GM19324 (cell line): ENCODE measurements around the gene DRAP1.
"Not testable (repeated sequence)": the region's sequence is repeated elsewhere in the genome, so short reads cannot be mapped to it uniquely, and the experiment has no call there.

Source experiments
- ATAC-seq: cut with Tn5 transposase; IDR thresholded peaks from one replicate; pipeline ENCODE4 v1.9.1; 2021; ENCODE audit warnings: mild to moderate bottlenecking, moderate library complexity; ENCODE audit not compliant: unreplicated experiment, low FRiP score

The DRAP1 gene

DNA sequence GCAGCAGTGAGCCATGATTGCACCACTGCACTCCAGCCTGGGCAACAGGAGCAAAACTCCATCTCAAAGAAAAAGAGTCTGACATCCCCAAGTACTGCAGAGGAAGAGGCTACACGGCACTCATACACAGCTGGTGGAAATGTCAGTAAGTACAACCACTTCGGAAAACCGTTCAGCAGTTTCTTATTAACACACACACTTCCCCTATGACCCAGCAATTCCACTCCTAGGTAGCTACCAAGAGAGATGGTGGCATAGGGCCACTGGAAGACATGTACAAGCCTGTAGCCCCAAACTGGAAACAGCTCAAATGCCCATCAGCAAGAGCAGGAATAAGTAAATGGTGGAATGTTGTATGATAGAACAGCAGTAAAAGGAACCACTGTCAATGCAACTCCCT, 3.3 kb downstream of the DRAP1 start:
- no peak for ATAC-seq

DNA sequence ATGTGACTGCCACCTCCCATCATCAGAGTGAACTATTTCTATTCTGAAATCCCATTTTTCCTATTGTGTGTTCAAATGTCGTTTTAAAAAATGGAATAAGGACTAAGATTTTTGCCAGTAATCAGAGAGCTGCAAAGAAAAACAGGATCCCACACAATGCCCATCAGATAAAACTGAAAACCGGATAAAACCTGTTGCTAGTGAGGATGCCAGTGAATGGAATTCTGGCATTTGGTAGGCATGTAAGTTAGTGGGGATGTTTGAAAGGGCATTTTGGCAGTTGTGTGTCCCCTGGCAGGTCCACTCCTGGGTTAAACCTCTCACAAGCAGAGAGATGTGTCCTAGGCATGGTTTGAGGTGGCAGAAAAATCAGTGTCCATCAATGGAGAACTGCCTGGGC, 6.2 kb downstream of the DRAP1 start:
- no peak for ATAC-seq

DNA sequence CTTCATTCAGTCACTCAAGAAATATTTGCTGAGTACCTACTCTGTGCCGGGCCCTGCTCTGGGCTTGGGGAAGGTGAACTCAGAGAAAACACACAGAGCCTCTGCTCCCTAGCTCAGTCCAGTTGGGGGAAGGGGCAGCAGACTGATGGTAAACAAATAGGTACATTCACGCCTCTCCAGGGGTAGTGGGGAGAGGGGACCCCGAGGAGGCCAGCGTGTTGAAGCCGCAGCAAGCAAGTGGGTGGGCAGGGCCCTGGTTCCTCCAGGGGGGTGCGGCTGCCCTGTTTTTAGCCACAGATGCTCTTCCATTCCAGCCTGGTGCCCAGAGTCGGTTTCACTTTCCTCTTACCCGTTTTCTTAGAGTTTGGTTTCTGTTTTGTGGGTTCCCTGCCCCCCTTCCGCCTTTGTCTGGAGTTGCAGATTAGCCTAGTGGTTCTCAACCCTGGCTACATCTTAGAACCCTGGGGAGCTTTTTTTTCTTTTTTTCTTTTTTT, 8.7 kb downstream of the DRAP1 start:
- ATAC-seq, result no peak

DNA sequence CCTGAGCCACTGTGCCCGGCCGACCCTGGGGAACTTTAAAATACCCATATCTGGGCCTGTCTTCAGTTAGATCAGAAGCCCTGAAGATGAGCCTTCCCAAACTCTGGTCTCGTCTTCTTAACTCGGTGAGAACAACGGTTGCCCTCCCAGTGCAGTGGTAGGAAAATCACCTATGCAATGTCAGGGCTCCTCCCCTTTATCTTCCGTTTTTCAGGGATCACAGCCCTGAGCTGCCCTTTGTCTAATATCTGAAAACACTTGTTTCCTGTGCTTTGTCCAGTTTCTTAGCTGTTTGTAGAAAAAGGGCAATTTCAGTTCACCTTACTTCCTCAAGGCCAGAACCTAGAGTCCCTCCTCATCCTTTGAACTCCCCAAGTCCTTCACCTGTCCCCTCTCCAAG, 9.4 kb downstream of the DRAP1 start:
- no peak for ATAC-seq

DNA sequence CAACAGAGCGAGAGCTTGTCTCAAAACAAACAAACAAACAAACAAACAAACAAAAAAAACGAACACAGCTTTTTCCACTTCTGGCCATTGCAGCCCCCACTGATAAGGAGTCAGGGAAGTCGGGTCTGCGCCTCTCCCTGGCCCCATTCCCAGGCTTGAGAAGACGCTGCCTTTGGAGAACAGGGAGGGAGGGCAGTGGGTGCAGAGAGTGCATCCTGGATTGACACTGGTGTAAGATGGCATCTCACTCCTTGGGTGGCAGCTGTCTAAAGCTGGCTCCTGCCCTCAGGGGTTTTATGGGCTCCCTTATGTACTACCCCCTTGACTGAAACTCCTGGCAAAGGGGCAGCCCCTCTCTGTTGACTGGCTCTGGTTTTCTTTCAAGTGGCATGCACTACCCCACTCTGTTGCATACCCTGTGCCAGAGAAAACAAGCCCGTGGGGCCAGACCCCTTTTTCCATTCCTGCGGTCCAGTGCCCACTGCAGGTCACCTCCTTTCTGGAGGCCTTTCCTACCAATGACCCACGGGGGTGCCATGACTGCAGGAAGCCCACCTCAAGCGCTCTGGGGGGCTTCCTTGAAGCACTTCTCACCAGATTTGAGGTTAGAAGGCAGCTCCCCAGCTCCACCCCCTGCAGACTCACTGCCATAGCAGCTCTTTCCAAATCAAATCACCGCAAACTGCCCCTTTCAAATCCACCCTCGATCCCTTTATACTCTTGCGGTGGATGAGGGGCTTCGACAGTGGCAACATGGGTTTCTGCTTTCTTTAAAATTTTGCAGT, 12.7 kb downstream of the DRAP1 start:
- no peak for ATAC-seq

DNA sequence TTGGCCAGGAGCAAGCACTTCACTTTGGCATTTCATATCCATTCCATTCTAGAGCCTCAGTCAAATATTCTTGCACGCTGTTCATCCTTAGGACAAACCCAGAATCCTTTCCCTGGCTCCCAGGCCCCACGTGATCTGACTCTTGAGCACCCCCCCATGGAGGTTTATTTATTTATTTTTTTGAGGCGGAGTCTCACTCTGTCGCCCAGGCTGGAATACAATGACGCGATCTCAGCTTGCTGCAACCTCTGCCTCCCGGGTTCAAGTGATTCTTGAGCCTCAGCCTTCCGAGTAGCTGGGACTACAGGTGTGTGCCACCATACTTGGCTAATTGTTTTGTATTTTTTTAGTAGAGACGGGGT, 13.3 kb downstream of the DRAP1 start:
- no peak for ATAC-seq

DNA sequence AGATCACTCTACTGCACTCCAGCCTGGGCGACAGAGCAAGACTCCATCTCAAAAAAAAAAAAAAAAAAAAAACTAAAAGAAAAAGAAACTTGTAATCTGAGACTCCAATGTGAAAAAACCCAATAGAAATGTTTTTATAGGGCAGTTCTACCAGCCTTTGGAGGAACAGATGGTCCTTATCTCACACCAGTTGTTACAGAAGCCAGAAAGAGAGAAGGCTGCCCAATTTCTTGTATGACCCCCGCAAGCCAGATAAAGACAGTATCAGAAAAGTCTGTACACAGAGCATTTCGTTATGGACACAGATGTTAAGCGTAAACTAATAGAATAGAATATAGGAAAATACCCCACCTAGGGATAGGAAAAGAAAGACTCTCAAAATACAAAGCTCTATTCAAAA, 14.8 kb downstream of the DRAP1 start:
- ATAC-seq, result no peak

DNA sequence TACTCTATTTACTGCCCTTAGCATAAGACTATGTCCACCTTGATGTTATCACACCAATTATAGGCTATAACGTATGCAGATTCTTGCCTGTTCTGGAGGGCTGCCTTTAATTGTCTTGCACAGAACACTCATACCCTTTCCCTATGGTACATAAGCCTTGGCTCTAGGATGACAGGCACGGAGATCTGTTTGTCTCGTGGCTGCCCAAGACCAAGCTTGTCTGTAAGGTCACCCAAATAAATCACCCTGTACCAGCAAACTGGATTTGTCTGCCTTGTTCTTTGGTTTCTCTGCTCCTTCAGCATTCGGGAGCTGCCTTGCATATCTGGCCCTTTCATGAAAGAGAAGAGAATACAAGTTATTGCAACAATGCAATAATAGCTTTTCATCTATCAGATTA, 18.5 kb downstream of the DRAP1 start:
- no peak for ATAC-seq

DNA sequence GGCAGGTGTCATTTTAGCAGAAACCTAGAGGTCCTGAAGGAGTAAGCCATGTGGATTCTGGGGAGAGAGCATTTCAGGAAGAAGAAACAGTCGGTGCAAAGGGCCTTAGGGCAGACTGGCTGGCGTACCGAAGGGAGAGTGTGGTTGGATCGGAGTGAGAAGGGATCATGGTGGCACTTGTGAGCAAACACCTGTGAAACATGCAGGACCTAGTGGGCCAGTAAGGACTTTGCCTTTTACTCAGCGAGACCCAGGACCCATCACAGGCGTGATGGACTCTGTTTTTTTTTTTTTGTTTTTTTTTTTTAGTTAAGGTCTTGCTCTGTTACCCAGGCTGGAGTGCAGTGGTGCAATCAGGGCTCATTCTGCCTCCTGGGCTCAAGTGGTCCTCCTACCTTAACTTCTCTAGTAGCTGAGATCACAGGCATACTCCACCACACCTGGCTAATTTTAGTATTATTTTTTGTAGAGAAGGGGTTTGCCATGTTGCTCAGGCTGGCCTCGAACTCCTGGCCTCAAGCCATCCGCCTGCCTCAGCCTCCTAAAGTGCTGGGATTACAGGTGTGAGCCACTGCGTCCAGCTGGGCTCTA, 22.6 kb downstream of the DRAP1 start:
- ATAC-seq, result no peak

DNA sequence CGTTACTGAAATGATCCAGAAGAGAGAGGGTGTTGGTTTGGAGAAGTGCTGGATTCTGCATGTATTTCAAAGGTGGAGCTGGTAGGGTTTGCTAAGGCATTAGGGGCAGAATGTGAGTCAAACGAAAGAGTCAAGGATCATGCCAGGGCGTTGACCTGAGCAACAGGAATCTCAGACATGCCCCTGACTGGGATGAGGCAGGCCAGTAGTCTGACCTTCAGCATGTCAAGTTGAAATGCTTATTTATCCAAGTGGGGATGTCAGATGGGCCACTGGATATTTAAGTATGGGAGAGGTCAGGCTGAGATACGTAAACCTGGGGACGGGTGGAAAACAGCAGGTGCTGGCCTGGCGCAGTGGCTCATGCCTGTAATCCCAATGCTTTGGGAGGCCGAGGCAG, 23.3 kb downstream of the DRAP1 start:
- ATAC-seq, result no peak

DNA sequence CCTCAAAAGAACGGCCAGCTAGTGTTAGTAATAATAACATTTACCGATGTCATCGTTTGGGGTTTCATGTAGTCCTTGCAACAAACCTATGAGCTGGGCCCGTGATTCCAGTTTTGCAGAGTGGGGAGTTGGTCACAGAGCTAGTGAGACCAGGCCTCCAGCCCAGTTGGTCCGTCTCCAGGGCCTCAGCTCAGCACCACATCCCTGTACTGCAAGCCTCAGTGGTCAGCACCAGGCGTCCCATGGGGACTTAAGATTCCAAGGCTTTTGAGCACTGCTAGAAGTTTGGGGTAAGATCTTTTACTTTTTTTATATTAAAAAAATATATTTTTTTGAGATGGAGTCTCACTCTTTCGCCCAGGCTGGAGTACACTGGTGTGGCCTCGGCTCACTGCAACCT, 25.0 kb downstream of the DRAP1 start:
- ATAC-seq, result no peak

DNA sequence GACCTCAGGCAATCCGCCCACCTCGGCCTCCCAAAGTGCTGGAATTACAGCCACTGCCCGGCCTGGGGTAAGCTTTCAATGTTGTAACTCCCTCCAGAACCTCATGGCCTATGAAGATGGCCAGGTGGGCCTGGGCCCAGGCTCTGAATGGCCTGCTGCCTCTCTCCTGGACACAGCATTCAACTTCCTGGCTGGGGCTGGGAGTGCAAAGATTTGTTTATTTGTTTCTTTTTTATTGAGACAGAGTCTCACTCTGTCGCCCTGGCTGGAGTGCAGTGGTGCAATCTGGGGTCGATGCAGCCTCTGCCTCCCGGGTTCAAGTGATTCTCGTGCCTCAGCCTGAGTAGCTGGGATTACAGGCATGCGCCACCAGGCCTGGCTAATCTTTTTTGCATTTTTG, 25.5 kb downstream of the DRAP1 start:
- ATAC-seq, result no peak

DNA sequence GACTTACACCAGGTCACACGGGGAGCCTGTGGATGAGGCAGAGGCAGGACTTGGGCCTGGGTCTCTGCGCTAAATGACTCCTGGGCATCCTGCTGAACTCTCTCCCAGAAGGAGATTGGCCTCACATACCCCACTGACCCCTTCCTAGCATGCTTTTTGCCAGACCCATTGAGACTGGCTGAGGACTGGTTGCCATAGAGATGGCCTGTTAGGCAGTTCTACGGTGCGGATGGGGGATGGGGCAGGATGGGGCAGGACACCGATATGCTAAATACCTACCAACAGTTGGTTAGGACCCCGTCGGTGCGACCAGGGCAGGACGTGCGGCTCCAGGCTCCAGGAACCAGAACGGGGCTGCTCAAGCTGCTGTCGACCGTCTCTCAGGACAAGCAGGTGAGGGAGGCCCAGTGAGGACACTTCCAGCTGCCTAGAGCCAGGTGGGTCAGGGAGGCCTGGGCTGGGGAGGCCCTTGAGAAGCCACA, 26.2 kb downstream of the DRAP1 start, which contains the start of gene TSGA10IP:
TSGA10IP (plus strand) TSS at position 51 of the 482 bp plus-strand sequence; CDS start at position 247, 196 bp downstream.
- no peak for ATAC-seq

DNA sequence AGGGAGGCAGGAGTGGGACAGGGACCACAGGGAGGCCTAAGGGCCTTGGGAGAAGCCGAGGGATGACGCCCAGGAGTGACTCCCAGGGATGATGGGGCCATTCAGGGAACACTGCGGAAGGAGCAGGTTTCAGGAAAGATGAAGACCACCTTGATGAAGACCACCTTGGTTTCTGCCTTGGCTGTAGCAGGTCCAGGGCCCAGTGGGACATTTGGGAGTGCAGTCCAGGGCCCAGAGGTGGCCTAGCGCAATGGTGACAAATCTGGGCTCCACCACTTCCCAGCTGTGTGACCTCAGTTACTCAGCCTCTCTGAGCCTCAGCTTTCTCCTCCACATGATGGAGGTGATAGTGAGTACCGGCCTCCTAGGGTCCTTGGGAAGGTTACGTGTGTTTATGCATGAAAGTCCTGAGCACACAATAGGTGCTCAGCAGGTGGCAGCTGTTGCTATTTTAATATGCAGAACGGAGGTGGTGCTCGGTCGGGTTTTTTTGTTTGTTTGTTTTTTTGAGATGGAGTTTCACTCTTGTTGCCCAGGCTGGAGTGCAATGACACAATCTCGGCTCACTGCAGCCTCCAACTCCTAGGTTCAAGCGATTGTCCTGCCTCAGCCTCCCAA, 26.8 kb downstream of the DRAP1 start:
- no peak for ATAC-seq

DNA sequence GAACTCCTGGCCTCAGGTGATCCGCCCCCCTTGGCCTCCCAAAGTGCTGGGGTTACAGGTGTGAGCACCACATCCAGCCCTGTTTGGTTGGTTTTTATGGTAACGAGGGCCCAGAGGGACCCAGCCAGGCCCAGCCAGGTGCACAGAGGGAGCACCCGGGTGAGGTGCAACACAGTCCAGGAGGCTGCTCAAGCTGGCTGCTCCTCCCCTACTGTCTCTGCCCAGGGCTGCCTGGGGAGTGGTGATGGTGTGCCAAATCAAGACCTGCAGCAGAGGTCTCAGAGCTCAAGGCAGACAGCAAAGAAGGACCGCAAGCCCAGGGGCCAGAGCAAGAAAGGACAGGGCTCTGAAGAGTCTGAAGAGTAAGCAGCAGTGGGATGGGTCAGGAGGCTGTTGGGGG, 27.4 kb downstream of the DRAP1 start:
- no peak for ATAC-seq

DNA sequence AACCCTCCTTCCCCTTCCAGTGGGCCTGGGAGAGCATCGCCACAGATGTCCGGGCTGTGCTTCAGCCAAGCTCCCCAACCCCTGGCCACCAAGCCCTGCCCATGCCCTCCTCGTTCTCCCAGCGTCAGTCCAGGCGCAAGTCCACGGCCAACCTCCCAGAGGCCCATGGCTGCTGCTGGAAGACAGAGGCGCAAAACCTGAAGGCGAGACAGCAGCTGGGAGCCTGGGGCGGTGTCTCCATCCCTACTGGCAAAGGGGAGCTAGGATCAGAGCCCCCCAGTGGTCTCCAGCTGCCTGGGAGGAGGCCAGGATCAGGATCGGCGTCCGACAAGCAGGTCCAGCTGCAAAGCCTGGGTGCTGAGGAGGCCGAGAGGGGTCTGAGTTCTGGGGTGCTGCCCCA, 27.9 kb downstream of the DRAP1 start:
- no peak for ATAC-seq

DNA sequence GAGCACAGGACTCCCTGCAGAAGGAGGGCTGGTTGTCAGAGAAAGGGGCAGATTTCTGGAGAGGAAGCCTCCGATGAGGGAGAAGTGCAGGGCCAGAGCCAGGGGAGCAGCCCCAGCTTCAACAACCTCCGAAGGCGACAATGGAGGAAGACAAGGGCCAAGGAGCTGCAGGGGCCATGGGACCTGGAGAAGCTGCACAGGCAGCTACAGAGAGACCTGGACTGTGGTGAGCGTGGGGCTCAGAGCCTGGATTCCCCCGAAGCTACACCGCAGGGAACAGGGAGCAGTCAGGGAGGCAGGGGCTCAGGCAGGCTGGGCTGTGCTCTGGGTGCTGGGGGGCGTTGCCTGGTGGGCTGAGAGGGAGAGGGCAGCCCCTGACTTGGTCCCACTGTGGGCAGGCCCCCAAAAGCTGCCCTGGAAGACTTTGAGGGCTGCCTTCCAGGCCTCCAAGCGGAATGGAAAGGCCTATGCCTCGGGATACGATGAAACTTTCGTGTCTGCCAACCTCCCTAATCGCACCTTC, 28.4 kb downstream of the DRAP1 start:
- no peak for ATAC-seq

DNA sequence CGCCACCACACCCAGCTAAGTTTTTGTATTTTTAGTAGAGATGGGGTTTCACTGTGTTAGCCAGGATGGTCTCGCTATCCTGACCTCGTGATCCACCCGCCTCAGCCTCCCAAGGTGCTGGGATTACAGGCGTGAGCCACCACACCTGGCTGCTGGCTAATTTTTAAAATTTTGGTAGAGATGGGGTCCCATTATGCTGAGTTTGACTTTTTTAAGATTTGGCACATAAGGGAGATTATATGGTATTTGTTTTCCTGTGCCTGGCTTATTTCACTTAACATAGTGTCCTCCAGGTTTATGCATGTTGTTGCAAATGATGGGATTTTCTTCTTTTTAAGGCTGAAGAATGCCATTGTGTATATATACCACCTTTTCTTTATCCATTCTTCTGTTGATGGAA, 31.5 kb downstream of the DRAP1 start:
- not testable (repeated sequence) for ATAC-seq

DNA sequence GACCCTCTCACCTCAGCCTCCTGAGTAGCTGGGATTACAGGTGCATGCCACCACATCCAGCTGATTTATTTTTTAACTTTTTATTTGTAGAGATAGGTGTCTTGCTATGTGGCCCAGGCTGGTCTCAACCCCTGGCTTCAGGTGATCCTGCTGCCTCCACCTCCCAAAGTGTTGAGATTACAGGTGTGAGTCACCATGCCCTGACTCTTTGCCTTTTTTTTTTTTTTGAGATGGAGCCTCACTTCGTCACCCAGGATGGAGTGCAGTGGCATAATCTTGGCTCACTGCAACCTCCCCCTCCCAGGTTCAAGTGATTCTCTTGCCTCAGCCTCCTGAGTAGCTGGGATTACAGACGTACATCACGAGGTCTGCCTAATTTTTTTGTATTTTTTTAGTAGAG, 32.4 kb downstream of the DRAP1 start:
- ATAC-seq, result not testable (repeated sequence)

DNA sequence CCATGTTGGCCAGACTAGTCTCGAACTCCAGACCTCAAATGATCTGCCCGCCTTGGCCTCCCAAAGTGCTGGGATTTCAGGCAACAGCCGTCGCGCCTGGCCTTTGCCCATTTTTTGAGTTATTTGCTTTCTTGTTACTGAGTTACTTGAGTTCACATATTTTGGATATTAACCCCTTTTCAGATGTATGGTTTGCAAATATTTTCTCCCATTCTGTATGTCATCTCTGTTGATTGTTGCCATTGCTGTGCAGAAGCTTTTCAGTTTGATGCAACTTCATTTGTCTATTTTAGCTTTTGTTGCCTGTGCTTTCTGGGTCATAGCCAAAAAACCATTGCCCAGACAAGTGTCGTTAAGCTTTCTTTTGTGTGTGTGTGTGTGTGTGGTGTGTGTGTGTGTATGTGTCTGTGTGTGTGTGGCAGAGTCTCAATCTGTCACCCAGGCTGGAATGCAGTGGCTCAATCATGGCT, 32.9 kb downstream of the DRAP1 start:
- no peak for ATAC-seq

DNA sequence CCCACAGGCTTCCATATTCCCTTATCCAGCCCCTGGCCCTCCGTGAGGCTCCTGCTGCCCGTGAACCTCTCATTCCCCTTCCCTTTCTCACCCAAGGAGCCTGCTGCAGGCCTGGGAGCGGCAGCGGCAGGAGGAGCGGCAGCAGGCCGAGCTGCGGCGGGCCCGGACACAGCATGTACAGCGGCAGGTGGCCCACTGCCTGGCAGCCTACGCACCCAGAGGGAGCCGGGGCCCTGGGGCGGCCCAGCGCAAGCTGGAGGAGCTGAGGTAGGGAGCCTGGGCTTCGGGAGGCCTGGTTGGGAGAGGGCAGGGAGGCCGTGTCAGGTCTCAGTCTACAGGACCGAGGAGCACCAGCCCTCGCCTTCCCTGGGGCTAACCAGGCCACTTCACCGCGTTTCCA, 34.2 kb downstream of the DRAP1 start:
- ATAC-seq, result no peak
